Liver (tissue), 9 donors: Measurements from ENCODE around the gene UNC93A. TPM values are rescaled to one million over a fixed set of nuclear protein-coding genes. Genes with fewer than 3 reads are reported as not detected.
"Not testable (repeated sequence)": the region's sequence is repeated elsewhere in the genome, so short reads cannot be mapped to it uniquely, and the experiment has no call there.

ENCODE experiments used
- DNase-seq: peaks from one replicate; pipeline ENCODE4 v3.0.0-alpha.2; 2017; ENCODE audit warnings: low spot score
- H3K27ac ChIP-seq, 2 donors: one replicate each; pipeline ENCODE4 v1.7.0; 2013; ENCODE audit warnings: inconsistent platforms in 2 of 2, low read length in 2 of 2, control low read depth in 1 of 2, low read depth in 1 of 2, mild to moderate bottlenecking in 1 of 2
- H3K27me3 ChIP-seq, 4 donors: one replicate each; pipeline versions ENCODE4 v1.6.1 to v1.7.0; 2013; ENCODE audit warnings: low read length in 3 of 4, inconsistent platforms in 1 of 4, mild to moderate bottlenecking in 1 of 4, moderate library complexity in 1 of 4; ENCODE audit not compliant: control insufficient read depth in 4 of 4, insufficient read depth in 4 of 4
- H3K36me3 ChIP-seq, 4 donors: one replicate each; pipeline versions ENCODE4 v1.6.1 to v1.7.0; 2013; ENCODE audit warnings: low read length in 3 of 4, mild to moderate bottlenecking in 3 of 4, low read depth in 1 of 4, moderate library complexity in 1 of 4; ENCODE audit not compliant: control insufficient read depth in 4 of 4, insufficient read depth in 3 of 4
- H3K4me1 ChIP-seq, 4 donors: one replicate each; pipeline versions ENCODE4 v1.6.1 to v1.7.0; 2013; ENCODE audit warnings: low read length in 3 of 4, mild to moderate bottlenecking in 3 of 4, moderate library complexity in 1 of 4; ENCODE audit not compliant: control insufficient read depth in 4 of 4, insufficient read depth in 4 of 4
- H3K4me3 ChIP-seq, 3 donors: one replicate each; pipeline versions ENCODE4 v1.6.1 to v1.7.0; 2013; ENCODE audit warnings: low read length in 3 of 3, control low read depth in 1 of 3, low read depth in 1 of 3, mild to moderate bottlenecking in 1 of 3
- H3K9ac ChIP-seq, 2 donors: one replicate each; pipeline ENCODE4 v1.7.0; 2013; ENCODE audit warnings: low read length in 2 of 2, mild to moderate bottlenecking in 2 of 2, moderate library complexity in 2 of 2, control low read depth in 1 of 2, low read depth in 1 of 2
- H3K9me3 ChIP-seq, 4 donors: one replicate each; pipeline versions ENCODE4 v1.6.1 to v1.7.0; 2013; ENCODE audit warnings: low read length in 3 of 4; ENCODE audit not compliant: control insufficient read depth in 4 of 4
- FOXA1 ChIP-seq: IDR thresholded peaks from 2 replicates; pipeline ENCODE4 v1.6.1; 2016; ENCODE audit warnings: antibody characterized with exemption
- GABPA ChIP-seq, 2 donors: IDR thresholded peaks in 1 of 2; conservative IDR thresholded peaks in 1 of 2; 2 replicates each; pipeline ENCODE4 v1.6.1; 2016; ENCODE audit warnings: antibody characterized with exemption in 2 of 2, mild to moderate bottlenecking in 1 of 2, moderate library complexity in 1 of 2
- HNF4A ChIP-seq, 2 donors: conservative IDR thresholded peaks; 2 replicates each; pipeline ENCODE4 v1.6.1; 2016; ENCODE audit warnings: antibody characterized with exemption in 2 of 2, mild to moderate bottlenecking in 2 of 2
- JUND ChIP-seq, 2 donors: IDR thresholded peaks; 2 replicates each; pipeline ENCODE4 v1.6.1; 2016; ENCODE audit warnings: antibody characterized with exemption in 2 of 2
- NR2F2 ChIP-seq: IDR thresholded peaks from 2 replicates; pipeline ENCODE4 v1.6.1; 2016; ENCODE audit warnings: antibody characterized with exemption
- RAD21 ChIP-seq, 2 donors: IDR thresholded peaks; 2 replicates each; pipeline ENCODE4 v1.6.1; 2016; ENCODE audit warnings: antibody characterized with exemption in 2 of 2, mild to moderate bottlenecking in 2 of 2
- RXRA ChIP-seq, 2 donors: IDR thresholded peaks; 2 replicates each; pipeline ENCODE4 v1.6.1; 2017 to 2018; ENCODE audit warnings: antibody characterized with exemption in 2 of 2, mild to moderate bottlenecking in 1 of 2
- TAF1 ChIP-seq: conservative IDR thresholded peaks from 2 replicates; pipeline ENCODE4 v1.6.1; 2016; ENCODE audit warnings: antibody characterized with exemption, mild to moderate bottlenecking
- WGBS: extraction: QIAGEN DNeasy Blood & Tissue Kit; methylation state at CpG from one replicate; pipeline ENCODE4 v1.1.7; 2013; 5-methylcytosine and 5-hydroxymethylcytosine counted together
- polyA plus RNA-seq, 2 donors: library from polyadenylated mRNA; stranded (reverse) in 1 of 2; unstranded in 1 of 2; fragments of 200-250 nt in 1 of 2; fragments of >200 nt in 1 of 2; fragmentation: Nextera tagmentation in 1 of 2; extraction: Ambion mirVana in 1 of 2; gene quantifications; one replicate each; pipeline versions ENCODE4 v1.2.1 to v1.2.3, GENCODE V29; 2013 to 2015
- total RNA-seq, 2 donors: library from RNA; depleted of rRNA; stranded (reverse); fragments of >200 nt; gene quantifications; one replicate each; pipeline ENCODE4 v1.2.3, GENCODE V29; 2014
- TF ChIP-seq, protein P1 (sequence below): IDR thresholded peaks from 2 replicates; pipeline ENCODE4 v1.6.1; 2016; ENCODE audit warnings: antibody characterized with exemption, mild to moderate bottlenecking
- TF ChIP-seq, protein P2 (sequence below): fragments of 150-350 bp; IDR thresholded peaks from 2 replicates; pipeline ENCODE4 v1.5.1; 2017; ENCODE audit warnings: improper control_type of control experiment, low read depth, low read length; ENCODE audit not compliant: missing input control
- TF ChIP-seq, protein P3 (sequence below): IDR thresholded peaks from 2 replicates; pipeline ENCODE4 v1.6.1; 2016; ENCODE audit warnings: antibody characterized with exemption
- donor health status: healthy.
- donor health status: healthy.
- donor health status: healthy.
- donor health status: healthy.
- donor health status: healthy.

Gene UNC93A
- total and polyA plus RNA-seq, 4 donors: 0.79 to 14.0 (median 4.6) TPM

DNA sequence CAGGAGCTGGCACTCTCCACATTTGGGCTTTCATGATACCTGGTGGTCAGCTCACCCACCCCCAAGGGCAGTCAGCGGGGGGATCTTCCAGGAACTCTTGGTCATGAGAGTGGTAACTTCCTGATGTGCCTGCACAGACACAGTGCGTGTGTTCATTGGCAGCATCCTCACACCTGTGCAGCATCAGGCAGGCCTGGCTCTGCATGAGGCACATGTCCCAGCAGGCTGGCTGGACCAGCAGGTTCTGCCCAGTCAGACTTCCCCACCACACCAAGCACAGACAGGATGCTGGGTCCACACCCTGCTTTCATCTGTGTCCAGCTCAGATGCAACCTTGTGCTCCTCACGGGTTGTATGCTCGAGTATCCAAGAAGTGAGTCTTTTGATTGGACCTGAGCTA lies 15.7 kb upstream of the UNC93A start:
- WGBS: 92% methylated on average over 4 of the region's 4 CpGs
- no peak overlapping the region for H3K4me3 ChIP-seq
- TF ChIP-seq, protein P1, sequence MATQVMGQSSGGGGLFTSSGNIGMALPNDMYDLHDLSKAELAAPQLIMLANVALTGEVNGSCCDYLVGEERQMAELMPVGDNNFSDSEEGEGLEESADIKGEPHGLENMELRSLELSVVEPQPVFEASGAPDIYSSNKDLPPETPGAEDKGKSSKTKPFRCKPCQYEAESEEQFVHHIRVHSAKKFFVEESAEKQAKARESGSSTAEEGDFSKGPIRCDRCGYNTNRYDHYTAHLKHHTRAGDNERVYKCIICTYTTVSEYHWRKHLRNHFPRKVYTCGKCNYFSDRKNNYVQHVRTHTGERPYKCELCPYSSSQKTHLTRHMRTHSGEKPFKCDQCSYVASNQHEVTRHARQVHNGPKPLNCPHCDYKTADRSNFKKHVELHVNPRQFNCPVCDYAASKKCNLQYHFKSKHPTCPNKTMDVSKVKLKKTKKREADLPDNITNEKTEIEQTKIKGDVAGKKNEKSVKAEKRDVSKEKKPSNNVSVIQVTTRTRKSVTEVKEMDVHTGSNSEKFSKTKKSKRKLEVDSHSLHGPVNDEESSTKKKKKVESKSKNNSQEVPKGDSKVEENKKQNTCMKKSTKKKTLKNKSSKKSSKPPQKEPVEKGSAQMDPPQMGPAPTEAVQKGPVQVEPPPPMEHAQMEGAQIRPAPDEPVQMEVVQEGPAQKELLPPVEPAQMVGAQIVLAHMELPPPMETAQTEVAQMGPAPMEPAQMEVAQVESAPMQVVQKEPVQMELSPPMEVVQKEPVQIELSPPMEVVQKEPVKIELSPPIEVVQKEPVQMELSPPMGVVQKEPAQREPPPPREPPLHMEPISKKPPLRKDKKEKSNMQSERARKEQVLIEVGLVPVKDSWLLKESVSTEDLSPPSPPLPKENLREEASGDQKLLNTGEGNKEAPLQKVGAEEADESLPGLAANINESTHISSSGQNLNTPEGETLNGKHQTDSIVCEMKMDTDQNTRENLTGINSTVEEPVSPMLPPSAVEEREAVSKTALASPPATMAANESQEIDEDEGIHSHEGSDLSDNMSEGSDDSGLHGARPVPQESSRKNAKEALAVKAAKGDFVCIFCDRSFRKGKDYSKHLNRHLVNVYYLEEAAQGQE: no peak
- no peak for TF ChIP-seq TAF1
- TF ChIP-seq, protein P2, sequence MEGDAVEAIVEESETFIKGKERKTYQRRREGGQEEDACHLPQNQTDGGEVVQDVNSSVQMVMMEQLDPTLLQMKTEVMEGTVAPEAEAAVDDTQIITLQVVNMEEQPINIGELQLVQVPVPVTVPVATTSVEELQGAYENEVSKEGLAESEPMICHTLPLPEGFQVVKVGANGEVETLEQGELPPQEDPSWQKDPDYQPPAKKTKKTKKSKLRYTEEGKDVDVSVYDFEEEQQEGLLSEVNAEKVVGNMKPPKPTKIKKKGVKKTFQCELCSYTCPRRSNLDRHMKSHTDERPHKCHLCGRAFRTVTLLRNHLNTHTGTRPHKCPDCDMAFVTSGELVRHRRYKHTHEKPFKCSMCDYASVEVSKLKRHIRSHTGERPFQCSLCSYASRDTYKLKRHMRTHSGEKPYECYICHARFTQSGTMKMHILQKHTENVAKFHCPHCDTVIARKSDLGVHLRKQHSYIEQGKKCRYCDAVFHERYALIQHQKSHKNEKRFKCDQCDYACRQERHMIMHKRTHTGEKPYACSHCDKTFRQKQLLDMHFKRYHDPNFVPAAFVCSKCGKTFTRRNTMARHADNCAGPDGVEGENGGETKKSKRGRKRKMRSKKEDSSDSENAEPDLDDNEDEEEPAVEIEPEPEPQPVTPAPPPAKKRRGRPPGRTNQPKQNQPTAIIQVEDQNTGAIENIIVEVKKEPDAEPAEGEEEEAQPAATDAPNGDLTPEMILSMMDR: no peak
- TF ChIP-seq RAD21 (IDR thresholded peaks at IDR 0.05): no peak
- TF ChIP-seq GABPA (IDR thresholded peaks at IDR 0.05 in 1 of 2, conservative IDR thresholded peaks at IDR 0.05 in 1 of 2): no peak
- TF ChIP-seq FOXA1: no peak

DNA sequence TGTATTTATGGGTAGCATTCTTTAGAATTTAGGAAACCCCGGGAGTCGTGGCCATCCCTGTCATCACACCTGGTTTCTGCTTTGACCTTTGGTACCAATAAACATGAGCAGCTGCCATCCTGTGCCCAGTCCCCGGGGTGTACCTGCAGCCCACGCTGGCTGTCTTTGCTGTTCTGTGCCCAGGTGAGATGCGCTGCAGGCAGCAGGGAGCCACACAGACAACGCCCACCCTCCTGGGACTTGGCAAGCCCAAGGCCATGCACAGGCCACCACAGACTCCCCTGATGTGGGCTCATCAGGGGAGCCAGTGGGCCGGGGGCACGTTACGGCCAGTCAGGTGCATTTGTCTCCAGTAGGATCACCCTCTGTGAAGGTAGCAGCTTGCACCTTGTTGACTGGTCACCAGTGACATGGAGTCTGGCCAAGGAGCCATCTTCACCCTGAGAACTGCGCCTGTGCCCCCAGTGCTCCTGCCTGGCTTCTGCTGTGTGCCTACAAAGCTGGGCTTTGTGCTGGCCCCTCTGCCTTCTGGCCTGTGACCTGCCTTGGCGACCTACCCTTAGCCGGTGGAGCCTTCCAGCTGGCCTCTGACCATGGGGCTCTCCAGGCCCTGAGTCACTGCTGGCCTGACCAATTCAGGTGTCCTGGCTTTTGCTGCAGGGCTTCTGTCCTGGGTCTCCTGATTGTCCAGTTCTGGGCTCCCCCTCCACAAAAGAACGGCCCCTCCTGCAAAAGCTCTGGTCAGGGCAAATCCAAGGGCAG lies 14.2 kb upstream of the UNC93A start:
- WGBS: 61% methylated on average over 13 of the region's 13 CpGs
- Histone ChIP-seq H3K27ac (peak overlapping the region; percentile 32 to 52), H3K36me3 (no peaks in the 10 kb centered on the region), H3K9me3 (no peaks in the 10 kb centered on the region), H3K27me3 (no peaks in the 10 kb centered on the region), H3K4me1 (peaks cover 2 to 14% (median 11%) of the 10 kb centered on the region in 4 donors), H3K4me3 (no peak overlapping the region), H3K9ac (peak overlapping the region in 1 of 2 donors; percentile 33)
- no peak for DNase-seq
- peak; percentile 11 to 44 for TF ChIP-seq RXRA (IDR thresholded peaks at IDR 0.05)
- no peak for TF ChIP-seq FOXA1
- TF ChIP-seq NR2F2: no peak
- TF ChIP-seq RAD21 (IDR thresholded peaks at IDR 0.05): peak in 1 of 2 donors; percentile 16
- TF ChIP-seq HNF4A (conservative IDR thresholded peaks at IDR 0.05): peak; percentile 19 to 46
- TF ChIP-seq, protein P3, sequence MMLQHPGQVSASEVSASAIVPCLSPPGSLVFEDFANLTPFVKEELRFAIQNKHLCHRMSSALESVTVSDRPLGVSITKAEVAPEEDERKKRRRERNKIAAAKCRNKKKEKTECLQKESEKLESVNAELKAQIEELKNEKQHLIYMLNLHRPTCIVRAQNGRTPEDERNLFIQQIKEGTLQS: no peak
- peak in 1 of 2 donors; percentile 42 for TF ChIP-seq JUND (IDR thresholded peaks at IDR 0.05)

More for the DNA sequence above, 15.7 kb upstream of the UNC93A start:
- Histone ChIP-seq H3K36me3 (no peaks in the 10 kb centered on the region), H3K27ac (no peak overlapping the region), H3K27me3 (no peaks in the 10 kb centered on the region), H3K9ac (no peak overlapping the region), H3K4me1 (peaks cover 2 to 14% (median 11%) of the 10 kb centered on the region in 4 donors), H3K9me3 (no peaks in the 10 kb centered on the region)
- no peak for DNase-seq

DNA sequence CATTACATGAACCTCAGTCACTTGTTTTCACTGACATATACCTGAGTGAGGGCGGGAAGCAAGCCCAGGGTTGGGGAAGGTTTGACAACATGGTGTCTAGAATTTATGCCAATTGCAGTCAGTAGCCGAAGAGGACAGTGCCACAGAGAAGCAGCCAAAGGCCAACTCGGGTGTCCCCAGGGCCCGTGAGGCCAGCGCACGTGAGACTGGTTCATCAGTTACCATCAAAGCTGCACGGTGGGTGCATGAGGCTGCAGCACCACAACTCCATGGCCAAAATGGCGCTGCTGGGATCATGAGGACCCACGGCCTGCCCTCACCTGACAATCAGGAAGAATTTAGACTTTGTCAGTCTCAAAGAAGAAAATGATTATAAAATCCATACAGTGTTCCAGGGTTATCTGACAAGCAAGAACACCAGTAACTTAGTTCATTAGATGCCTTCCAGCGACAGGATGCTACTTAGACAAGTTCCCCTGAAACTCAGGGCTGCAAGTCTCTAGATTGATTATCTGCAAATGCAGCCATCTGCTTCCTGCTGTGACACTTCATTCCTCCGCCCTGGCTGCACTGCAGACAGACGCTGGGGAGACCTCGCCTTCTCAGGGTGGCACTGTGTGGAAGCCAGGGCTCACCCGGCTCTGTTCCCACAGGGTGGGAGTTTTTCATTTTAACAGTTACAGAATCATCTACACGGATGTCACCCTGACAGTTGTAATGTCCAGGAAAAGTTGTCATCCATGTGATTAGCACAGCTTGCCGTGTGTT lies 12.8 kb upstream of the UNC93A start:
- not testable (repeated sequence) for H3K27me3 ChIP-seq, H3K9me3 ChIP-seq, H3K9ac ChIP-seq, H3K36me3 ChIP-seq, H3K4me3 ChIP-seq, H3K27ac ChIP-seq, DNase-seq
- 77% methylated on average over 13 of the region's 16 CpGs for WGBS
- peaks cover 2 to 14% (median 11%) of the 10 kb centered on the region in 4 donors for H3K4me1 ChIP-seq
